Measurements from ENCODE around the gene FBXO24.
"Not testable (repeated sequence)": the region's sequence is repeated elsewhere in the genome, so short reads cannot be mapped to it uniquely, and the experiment has no call there.

The FBXO24 gene, protein sequence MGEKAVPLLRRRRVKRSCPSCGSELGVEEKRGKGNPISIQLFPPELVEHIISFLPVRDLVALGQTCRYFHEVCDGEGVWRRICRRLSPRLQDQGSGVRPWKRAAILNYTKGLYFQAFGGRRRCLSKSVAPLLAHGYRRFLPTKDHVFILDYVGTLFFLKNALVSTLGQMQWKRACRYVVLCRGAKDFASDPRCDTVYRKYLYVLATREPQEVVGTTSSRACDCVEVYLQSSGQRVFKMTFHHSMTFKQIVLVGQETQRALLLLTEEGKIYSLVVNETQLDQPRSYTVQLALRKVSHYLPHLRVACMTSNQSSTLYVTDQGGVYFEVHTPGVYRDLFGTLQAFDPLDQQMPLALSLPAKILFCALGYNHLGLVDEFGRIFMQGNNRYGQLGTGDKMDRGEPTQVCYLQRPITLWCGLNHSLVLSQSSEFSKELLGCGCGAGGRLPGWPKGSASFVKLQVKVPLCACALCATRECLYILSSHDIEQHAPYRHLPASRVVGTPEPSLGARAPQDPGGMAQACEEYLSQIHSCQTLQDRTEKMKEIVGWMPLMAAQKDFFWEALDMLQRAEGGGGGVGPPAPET

DNA sequence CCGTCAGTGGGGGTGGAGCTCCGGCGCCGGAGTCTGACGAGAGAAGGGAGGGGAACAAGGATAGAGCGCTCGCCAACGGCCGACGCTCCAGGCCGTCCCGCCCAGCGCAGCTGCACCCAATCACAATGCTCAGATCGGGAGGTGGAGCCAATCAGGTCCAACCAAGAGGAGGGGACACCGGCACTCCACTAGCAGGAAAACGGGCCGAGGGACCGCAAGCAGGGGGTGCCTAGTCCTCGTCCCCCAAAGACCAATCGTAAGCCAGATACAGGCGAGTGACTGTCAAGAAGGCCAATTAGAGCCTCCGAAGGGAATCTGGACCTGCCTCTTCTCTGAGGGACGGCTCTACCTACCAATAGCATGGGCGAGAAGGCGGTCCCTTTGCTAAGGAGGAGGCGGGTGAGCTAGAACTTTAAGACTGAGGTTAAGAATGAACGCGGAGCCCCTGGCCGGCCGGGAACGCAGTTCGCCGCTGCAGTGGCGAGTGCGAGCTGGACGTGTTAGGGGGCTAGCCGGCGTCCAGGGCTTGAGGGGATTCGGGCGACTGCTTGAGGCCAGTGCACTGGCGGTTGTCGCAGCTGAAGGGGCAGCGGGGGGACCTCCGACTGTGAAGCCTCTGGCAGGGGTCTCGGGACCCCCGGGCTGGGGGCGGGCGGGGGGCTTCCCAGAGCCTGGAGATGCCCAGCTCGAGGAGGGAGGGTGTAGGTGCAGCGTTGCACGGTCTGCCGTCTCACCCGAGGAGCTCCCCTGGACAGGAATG, at the start of gene FBXO24:
Gene FBXO24 (plus strand): TSS at position 63 of the 760 bp plus-strand sequence. CDS start 298 bp downstream, at position 361.
- DNase-seq: peak; percentile 97 to 100 (median 100)

DNA sequence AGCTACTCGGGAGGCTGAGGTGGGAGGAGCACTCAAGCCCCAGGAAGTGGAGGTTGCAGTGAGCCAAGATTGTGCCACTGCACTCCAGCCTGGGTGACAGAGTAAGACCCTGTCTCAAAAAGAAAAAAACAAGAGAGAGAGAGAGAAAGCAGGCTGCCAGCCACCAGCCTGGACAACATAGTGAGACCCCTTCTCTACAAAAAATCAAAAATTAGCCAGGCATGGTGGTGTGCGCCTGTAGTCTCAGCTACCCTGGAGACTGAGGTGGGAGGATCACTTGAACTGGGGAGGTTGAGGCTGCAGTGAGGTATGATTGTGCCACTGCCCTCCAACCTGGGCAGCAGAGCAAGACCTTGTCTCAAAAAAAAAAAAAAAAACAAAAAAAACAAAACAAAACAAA, 49.4 kb upstream of the FBXO24 start:
- DNase-seq: not testable (repeated sequence)

DNA sequence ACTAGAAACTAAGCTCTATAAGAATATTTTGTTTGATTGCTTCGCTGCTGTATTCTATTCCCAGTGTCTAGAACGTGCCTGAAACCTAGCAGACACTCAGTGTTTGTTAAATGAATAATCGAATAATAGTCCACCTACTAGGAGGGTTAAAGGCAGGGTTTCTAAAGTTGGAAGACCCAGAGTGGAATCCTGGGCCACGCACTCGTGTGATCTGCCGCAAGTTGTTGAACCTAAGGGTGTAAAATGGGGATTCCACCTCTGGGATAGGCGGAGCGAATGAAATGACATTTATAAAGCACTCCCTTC, 47.8 kb upstream of the FBXO24 start:
- DNase-seq: no peak

DNA sequence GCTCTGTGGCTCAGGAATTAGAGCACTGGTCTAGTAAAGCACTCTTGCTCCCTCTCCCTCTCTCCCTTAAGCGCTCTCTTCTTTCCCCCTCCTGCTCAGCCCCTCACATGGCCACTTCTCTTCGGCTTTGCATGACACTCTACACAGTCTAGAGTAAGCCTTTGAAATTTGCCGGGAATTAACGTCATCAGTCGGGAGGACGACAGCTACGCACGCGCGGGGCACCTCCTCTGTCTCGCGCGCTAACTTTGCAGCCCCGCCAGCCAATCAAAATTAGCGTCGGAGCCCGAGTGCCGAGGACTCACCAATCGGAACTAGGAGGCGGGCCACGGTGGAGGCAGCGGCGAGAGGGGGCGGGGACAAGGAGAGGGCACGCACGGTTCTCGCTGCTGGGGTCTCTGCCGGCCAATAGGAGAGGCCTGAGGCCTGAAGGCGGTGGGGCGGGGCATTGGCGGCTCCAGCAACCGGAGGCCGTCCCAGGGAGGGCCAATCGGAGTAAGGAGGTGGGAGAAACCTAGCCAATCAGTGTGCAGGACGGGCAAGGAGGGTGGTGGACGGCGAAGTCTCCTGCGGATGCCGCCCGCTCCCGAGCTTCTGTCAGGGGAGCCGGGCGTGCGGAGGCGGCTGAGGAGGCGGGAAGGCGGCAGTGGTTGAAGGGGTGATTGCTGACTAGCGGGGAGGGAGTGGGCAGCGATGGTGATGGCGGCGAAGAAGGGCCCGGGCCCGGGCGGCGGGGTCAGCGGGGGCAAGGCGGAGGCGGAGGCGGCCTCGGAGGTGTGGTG, 47.3 kb upstream of the FBXO24 start, which contains the start of gene AGFG2:
Gene AGFG2 (plus strand): TSS at position 550 of the 782 bp plus-strand sequence. CDS start 144 bp downstream, at position 694.
- DNase-seq: peak; percentile 98 to 100 (median 100)

DNA sequence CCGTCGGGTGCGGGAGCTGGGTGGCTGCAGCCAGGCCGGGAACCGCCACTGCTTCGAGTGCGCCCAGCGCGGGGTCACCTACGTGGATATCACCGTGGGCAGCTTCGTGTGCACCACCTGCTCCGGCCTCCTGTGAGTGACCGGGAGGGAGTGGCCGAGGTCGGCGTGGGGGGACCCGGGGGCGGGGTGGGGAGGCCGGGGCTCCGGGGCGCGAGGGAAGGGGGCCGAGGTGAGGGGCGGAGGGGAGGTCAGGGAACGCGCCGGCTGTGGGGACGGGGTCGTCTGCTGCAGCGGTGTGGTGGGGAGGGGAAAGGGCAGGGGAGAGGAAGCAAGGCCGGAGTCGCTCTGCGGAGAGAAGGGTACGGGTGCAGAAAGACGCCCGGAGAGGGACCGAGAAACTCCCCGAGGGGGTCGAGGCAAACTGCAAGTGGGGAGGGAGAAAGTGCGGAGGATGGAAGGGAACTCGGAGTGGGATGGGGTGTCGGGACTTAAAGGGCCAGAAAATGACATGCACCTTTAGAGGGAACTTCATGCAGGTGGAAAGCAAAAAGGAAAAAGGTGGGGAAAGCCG, 46.6 kb upstream of the FBXO24 start:
- DNase-seq: no peak

DNA sequence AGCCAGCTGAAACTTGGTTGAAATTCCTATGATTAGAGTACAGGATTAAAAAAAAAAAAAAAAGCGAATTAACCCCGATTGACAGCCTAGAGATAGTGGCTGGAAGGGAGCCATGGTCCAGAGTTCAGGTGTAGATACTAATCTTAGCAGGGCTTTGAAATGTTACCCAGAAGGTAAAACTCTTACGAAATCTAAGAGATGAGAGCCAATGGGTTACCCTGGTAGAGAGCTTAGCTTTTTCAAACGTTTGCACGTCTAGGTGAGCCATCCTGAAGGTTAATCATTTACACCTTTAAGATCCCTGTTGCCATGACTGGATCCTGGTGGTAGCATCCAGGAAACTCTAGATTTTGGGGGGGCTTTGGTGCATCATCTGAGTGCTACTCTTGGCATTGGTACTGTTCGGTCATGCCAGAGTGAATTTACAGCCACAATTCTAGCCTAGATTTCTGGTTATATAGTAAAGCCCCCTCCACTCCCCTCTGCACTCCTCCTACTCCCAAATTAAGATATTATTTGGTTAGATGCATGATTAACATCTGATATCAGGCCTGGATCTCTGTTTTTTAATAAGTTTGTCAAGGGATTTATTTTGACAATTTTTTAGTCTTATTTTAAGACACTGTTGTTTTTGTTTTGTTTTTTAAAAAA, 45.9 kb upstream of the FBXO24 start:
- DNase-seq: no peak

DNA sequence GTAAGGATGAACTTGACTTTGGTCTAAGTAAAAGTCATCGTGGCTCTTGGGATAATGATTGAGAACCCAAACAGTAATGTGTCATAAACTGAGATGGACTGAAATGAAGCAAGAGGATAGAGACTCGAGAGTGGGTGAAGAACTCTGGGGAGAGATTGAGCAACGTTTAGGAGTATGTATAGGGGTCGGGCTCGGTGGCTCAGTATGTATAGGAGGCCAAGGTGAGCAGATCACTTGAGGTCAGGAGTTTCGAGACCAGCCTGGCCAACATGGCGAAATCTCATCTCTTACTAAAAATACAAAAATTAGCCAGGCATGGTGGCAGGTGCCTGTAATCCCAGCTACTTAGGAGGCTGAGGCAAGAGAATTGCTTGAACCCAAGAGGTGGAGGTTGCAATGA, 44.8 kb upstream of the FBXO24 start:
- DNase-seq: not testable (repeated sequence)

DNA sequence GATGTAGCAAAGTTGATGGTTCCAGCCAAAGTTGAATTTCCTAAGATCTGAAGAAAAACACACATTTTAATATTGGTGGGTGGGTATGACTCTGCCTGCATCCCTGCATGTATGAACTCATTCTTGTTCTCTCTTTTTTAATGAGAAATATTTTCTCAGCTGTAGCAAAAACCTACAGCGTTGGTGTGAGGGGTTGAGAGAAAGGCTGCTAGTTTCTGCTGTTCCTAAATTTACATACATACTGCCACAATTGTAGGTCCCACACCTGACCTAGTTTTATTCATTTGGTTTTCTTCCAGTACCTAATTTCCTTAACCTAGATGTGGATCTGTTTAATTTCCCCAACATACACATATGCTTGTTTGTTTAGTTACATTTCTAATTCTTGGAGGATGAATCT, 42.5 kb upstream of the FBXO24 start:
- DNase-seq: no peak

DNA sequence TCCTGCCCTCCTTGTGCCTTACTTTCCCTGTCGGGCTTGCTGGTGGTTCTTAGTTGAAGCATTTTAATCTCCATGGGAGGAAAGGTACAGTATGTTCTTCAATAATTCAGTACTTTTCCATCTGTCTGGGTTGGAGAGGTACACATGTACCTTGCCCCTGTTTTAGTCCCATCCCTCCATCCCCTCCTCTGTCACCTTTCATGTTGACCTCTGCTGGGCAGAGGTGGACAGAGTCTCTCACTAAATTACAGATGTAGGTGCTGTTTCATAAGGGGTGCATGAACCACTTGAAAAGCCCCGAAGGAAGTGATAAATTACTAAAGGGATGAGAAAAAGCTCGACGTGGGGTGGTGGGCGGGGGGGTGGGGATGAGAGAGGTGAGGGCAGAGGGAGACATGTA, 41.7 kb upstream of the FBXO24 start:
- no peak for DNase-seq

DNA sequence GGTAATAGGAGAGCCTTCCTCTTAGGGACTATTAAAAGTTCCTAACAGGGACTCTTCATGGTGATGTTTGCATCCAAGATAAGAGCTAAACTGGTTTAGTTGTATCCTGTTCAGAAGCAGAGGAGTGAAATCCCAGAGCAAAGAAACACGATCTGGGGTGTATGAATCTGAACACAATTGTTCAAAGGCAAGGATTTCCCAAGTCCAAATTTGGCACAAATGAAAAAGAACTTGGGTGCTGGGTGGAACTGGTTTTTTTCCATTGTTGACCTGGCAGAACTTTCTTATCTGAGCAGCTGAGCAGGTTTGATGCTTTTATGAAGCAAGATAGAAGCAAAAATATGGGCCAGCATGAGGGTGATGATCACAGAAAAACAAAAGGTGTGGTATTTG, 41.2 kb upstream of the FBXO24 start:
- DNase-seq: no peak

DNA sequence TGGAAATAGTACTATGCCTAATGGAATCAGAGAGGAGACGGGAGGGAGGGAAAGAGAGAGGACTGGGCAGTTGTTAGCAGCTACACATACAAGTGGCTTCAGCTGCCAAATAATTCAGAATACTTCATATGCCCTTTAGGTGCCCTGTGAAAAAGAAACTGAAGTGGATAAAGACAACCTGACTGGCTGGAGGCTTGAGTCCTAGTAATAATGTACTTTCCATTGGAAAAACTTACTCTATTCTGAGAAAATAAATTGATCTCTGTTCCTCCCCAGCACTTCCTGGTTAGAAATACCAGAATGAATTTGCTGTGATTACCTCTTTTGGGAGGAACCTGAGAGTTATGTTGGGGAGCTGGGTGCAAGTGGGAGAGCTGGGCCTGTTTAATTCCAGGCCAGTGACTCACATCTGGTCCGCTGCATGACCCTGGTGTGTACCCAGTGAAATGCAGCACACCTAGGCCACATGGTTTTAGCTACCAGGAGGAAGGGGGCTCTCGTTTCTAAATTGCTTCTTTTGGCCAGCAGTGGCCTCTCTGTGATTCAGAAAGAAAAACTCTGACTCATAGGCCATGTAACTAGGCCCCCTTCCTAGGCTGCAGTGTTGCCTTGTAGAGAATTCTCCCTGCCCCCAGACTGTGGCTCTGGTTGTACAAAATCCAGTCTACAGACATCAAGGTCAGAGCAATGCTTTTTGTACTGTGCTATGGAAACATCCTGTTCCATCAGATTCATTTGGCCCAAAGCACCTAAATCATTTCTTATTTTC, 40.6 kb upstream of the FBXO24 start:
- no peak for DNase-seq

DNA sequence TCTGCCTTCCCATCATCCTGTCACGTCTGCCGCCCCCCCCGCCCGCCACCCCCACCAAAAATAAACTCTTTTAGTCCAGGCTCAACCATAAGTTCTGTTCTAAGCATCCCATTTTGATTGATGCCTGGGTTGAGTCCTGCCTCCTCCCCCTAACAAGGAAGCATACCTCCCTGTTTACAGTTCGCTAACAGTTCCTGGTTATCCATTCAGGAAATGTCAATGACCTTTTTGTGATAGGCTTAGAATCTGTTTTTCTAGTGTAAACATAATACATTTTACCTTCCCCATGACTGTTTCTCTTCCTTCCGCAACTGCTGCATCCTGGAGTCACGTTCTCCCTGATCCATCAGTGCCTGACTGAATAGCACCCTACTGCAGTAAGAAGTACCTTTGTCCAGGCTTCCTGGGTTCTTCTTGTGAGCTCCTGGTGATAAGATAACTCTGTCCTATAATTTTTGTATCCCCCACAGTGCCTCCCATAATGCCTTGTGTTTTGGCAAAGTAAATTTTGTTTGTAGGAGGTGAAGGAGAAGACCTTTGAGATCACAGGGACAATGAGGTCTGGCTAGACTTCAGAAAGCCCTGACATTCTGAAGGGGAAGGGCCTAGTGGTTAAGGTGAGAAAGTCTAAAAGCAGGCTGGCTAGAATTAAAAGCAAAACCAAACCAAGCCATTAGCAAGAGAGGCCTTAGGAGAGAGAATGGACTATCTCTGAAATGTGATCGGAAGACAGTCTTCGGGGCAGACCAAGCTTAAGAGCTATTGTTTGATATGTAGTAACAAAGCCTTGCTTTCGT, 39.8 kb upstream of the FBXO24 start:
- no peak for DNase-seq

DNA sequence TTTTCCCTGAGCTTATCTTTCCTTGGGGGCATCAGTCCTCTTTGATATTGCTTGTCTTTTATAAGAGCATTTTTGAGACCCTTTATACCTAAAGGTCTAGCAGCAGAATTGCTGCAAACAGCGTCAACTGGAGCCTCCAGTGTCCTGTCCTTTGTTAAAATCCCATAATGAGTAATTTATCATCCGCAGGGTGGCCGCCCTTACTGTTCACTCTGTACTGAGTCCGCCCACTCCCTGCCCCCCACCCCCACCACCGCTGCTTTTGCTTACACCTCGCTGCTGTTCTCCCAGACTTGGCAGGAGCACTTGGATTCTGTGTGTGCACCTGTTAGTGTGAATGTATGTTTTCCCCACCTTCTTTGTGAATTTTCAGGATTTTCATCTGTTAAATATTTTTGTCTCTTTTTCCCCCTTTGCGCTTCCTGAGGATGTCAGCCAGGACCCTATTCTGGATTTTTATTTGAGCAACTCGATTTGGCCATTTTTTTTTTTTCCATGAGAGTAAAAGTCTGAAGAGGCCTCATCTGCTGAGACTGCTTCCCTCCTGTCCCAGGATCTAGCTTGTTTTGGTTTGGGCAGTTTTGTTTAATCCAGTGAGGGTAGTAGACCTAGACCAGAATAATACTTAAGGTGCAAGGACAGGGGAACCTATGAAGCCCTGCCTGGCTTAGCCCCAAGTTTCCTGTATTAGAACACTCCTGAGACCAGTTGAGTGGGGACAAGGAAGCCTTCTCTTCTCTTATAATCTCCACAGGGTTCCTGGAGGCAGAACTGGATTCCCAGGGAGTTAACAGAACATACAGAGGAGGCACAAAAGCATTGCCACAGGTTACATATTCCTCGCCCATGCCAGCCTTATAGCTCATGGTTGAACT, 39.0 kb upstream of the FBXO24 start:
- no peak for DNase-seq

DNA sequence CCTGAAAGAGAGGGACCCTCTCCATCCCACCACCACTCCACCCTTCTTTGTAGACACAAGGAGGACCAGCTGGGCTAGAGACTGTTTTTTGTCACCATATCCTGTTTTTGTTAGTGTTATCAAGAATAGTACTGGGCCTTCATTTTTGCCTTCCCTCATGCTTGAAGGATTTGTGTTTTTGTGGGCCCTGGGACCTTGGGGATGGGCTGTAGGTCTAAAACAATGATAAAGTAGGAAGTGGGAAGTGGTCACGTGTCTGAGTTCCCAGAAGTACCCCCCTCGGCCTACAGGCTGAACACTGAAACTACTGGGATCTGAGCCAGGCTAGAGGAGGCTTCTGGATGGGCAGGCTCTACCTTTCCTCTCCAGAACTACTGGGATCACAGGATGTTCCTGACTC, 38.3 kb upstream of the FBXO24 start:
- no peak for DNase-seq

DNA sequence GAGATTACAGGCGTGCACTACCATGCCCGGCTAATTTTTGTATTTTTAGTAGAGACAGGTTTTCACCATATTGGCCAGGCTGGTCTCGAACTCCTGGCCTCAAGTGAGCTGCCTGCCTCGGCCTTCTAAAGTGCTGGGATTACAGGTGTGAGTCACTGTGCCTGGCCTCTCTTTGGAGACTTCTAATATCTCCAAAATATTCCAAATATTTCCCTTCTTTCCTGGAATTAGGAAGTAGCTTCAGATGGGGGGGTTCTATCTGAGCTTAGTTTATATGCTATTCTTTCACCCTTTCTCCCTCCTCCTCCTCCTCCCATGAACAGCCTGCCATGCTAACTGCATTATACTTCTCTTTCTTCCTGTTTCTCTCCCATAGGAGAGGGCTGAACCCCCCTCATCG, 37.7 kb upstream of the FBXO24 start:
- DNase-seq: not testable (repeated sequence)

DNA sequence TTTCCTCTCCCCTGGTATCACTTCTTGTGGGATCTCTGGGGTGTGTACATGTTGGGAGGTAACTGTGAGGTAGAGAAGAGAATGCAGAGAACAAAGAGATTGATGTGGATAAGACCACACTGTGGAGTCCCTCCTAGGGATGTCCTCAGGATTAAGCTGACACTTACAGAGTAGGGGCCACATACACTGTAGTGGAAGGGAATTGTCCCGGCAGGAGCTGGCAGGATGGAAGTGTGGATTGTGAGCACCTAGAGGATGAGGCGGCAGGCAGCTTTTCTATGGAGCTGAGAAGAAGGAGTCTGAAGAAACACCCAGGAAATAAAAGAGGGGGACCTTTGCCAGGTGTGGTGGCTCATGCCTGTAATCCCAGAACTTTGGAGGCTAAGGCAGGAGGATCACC, 33.6 kb upstream of the FBXO24 start:
- no peak for DNase-seq

DNA sequence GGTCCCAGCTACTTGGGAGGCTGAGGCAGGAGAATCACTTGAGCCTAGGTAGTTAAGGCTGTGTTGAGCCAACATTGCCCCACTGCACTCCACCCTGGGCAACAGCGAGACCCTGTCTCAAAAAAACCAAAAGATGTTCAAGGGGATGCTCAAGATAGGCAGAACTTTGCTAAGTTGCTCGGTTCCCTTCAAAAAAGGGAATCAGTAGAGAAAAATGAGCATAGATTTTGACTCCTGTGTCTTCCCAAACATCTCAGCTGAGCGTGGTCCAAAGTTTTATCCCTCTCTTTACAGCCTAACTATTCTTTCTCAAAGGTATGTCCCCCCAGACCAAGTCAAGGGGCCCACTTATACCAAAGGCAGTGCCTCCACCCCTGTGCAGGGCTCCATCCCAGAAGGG, 33.1 kb upstream of the FBXO24 start:
- DNase-seq: no peak

DNA sequence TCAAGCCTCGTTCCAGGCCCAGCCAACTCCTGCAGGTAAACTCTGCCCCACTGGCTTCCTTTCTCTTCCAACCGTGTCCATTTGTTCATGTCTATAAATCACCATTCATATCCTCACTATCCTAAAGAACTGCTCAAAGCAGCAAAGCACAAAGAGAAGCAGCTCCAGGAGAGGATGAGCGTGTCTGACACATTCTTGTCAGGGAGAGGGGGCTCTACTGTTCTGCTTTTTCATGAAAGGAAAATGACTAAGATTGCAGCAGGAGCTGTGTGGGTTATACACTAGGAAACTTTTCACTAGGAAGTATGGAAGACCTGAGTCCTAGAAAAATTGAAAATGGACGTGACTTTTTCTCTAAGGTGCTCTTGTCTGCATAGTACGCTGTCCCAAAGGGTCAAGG, 30.4 kb upstream of the FBXO24 start:
- no peak for DNase-seq

DNA sequence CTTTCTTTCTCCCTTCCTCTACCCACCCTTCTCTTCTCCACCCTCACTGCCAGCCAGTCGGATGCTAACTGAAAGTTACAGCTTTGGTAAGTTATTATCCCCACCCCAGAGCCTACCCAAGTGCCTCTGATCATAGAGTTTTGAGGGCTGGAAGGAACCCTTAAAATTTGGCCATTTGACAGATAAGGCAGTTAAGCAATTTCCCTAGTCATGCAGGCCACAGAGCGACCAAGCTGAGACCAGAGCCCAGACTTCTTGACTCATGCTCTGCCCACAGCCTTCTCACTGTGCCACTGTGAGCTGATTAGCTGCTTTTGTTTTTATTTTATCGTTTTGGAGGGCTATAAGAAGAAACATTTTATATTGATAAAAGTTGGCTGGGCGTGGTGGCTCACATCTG, 29.6 kb upstream of the FBXO24 start:
- DNase-seq: no peak

DNA sequence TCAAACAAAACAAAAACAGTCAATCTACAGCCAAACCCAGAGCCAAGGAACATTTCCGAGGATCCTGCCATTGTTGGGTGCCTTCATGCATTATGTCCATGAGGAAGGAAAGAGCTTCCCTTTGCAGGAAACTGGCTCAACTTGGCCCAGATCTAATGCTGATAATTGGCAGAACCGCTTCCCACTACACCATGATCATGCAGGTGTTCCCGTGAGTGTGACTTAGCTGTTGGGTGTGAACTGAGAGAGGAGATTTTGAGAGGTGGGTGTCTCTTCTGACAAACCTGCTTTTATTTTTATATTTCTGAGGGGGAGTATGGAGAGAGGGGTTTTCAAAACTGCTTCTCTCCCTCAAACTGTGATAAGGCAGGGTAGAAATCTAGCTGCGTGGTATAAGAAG, 27.0 kb upstream of the FBXO24 start:
- no peak for DNase-seq
